Stimulated activated CD4-positive, alpha-beta T cell treated with anti-CD3 and anti-CD28 coated beads, Interleukin-2, amount 100 ng/mL, for 24 hours (primary cell): Measurements from ENCODE around the gene ITPK1.
A peak's percentile ranks its signal among the peaks of the same experiment; 100 is the strongest.

Experiments
- DNase-seq, 2 donors: peaks; one replicate each; pipeline ENCODE4 v3.0.0-alpha.2; 2020

Gene ITPK1

GRCh38 chr14:92907316-92907911, 208.3 kb downstream of the ITPK1 start:
- DNase-seq: no peak

GRCh38 chr14:92906823-92907222, 208.9 kb downstream of the ITPK1 start:
- no peak for DNase-seq

GRCh38 chr14:92906420-92906819, 209.3 kb downstream of the ITPK1 start:
- DNase-seq: no peak

- no peak for DNase-seq
Measured at GRCh38 chr14:92905667-92906066, 210.1 kb downstream of the ITPK1 start.

- peak in 1 of 2 donors; percentile 11 for DNase-seq
Measured at GRCh38 chr14:92903359-92903758, 212.4 kb downstream of the ITPK1 start.

- DNase-seq: no peak
Measured at GRCh38 chr14:92902726-92903125, 213.0 kb downstream of the ITPK1 start.

- no peak for DNase-seq
Measured at GRCh38 chr14:92902191-92902590, 213.5 kb downstream of the ITPK1 start.

GRCh38 chr14:92900660-92901059, 215.1 kb downstream of the ITPK1 start:
- DNase-seq: no peak

- DNase-seq: no peak
Measured at GRCh38 chr14:92898566-92899131, 217.1 kb downstream of the ITPK1 start.

GRCh38 chr14:92897922-92898565, 217.7 kb downstream of the ITPK1 start:
- peak; percentile 46 to 55 for DNase-seq

GRCh38 chr14:92895352-92895878, 220.3 kb downstream of the ITPK1 start:
- DNase-seq: no peak

GRCh38 chr14:92892589-92892988, 223.1 kb downstream of the ITPK1 start:
- DNase-seq: no peak

GRCh38 chr14:92890830-92891588, 224.7 kb downstream of the ITPK1 start:
- DNase-seq: no peak

- no peak for DNase-seq
Measured at GRCh38 chr14:92888896-92889295, 226.8 kb downstream of the ITPK1 start.

- DNase-seq: no peak
Measured at GRCh38 chr14:92887157-92887556, 228.6 kb downstream of the ITPK1 start.
